SK-N-SH (cell line): ENCODE data around the gene ZNF441. TPM values are rescaled to one million over a fixed set of nuclear protein-coding genes. Genes with fewer than 3 reads are reported as not detected.

Experiments used
- CTCF ChIA-PET: fragments of 300-600, 350-600 bp; formaldehyde crosslinking; extraction: SDS; loops from one replicate; lab custom pipeline; 2021; lab: Yijun Ruan, JAX
- POLR2A ChIA-PET: fragments of 350-600 bp; sonication (Branson Sonifier 250); formaldehyde crosslinking; extraction: SDS; loops from one replicate; lab custom pipeline; 2020; ENCODE audit warnings: antibody characterized with exemption, inconsistent platforms; lab: Yijun Ruan, JAX
- DNase-seq: peaks from one replicate; pipeline ENCODE4 v3.0.0; 2012
- H2AFZ ChIP-seq: fragments of 200-600 bp; sonication (generic); 2 replicates; pipeline ENCODE4 v1.8.1; 2016; ENCODE audit warnings: antibody characterized with exemption, mild to moderate bottlenecking, low read depth
- H3F3A ChIP-seq: fragments of 200-600 bp; sonication (generic); replicated peaks from 2 replicates; pipeline ENCODE3; 2016; ENCODE audit warnings: antibody characterized with exemption, mild to moderate bottlenecking; ENCODE audit not compliant: insufficient read depth
- H3K27ac ChIP-seq, 2 experiments: fragments of 200-500 bp in 1 of 2; fragments of 200-600 bp in 1 of 2; sonication (Bioruptor generic) in 1 of 2; sonication (generic), shearing (Covaris generic) in 1 of 2; 2 replicates each; pipeline versions ENCODE4 v1.5.1 to v1.6.1; 2014 to 2016; ENCODE audit warnings: low read depth in 2 of 2, inconsistent platforms in 1 of 2, low read length in 1 of 2, mild to moderate bottlenecking in 1 of 2, mixed read lengths in 1 of 2
- H3K27me3 ChIP-seq: fragments of 200-600 bp; sonication (generic), shearing (Covaris generic); 2 replicates; pipeline ENCODE4 v1.6.1; 2016; ENCODE audit warnings: mixed run types; ENCODE audit not compliant: insufficient read depth
- H3K36me3 ChIP-seq, 2 experiments: fragments of 200-500 bp in 1 of 2; fragments of 200-600 bp in 1 of 2; sonication (Bioruptor generic) in 1 of 2; sonication (generic) in 1 of 2; replicated peaks in 1 of 2; 2 replicates each; pipeline versions ENCODE3 to v1.5.1; 2014 to 2016; ENCODE audit warnings: low read length in 1 of 2, mild to moderate bottlenecking in 1 of 2; ENCODE audit not compliant: insufficient read depth in 2 of 2, control insufficient read depth in 1 of 2
- H3K4me1 ChIP-seq, 2 experiments: fragments of 200-500 bp in 1 of 2; fragments of 200-600 bp in 1 of 2; sonication (Bioruptor generic) in 1 of 2; sonication (generic), shearing (Covaris generic) in 1 of 2; 2 replicates each; pipeline versions ENCODE4 v1.5.1 to v1.6.1; 2014 to 2016; ENCODE audit warnings: low read depth in 1 of 2, low read length in 1 of 2, mixed run types in 1 of 2; ENCODE audit not compliant: insufficient read depth in 2 of 2, control insufficient read depth in 1 of 2
- H3K4me2 ChIP-seq: fragments of 200-600 bp; sonication (generic), shearing (Covaris generic); 2 replicates; pipeline ENCODE4 v1.6.1; 2017; ENCODE audit warnings: mixed run types
- H3K4me3 ChIP-seq, 2 experiments: fragments of 200-500 bp in 1 of 2; fragments of 200-600 bp in 1 of 2; sonication (Bioruptor generic) in 1 of 2; sonication (generic), shearing (Covaris generic) in 1 of 2; 2 replicates each; pipeline versions ENCODE4 v1.5.1 to v1.8.1; 2014 to 2016; ENCODE audit warnings: low read depth in 2 of 2, inconsistent platforms in 1 of 2, low read length in 1 of 2, mild to moderate bottlenecking in 1 of 2, mixed read lengths in 1 of 2, moderate library complexity in 1 of 2
- H3K79me2 ChIP-seq: fragments of 200-600 bp; sonication (generic); 2 replicates; pipeline ENCODE4 v1.8.1; 2017; ENCODE audit warnings: mild to moderate bottlenecking; ENCODE audit not compliant: insufficient read depth
- H3K9ac ChIP-seq: fragments of 200-600 bp; sonication (generic); 2 replicates; pipeline ENCODE4 v1.6.1; 2017; ENCODE audit warnings: mixed run types
- H3K9me2 ChIP-seq: fragments of 200-600 bp; sonication (generic); 2 replicates; pipeline ENCODE4 v1.6.1; 2017; ENCODE audit warnings: mixed run types
- H3K9me3 ChIP-seq: fragments of 200-600 bp; sonication (generic); 2 replicates; pipeline ENCODE4 v1.6.1; 2017; ENCODE audit warnings: mixed run types, mild to moderate bottlenecking, moderate library complexity
- H4K20me1 ChIP-seq: fragments of 200-600 bp; sonication (generic); 2 replicates; pipeline ENCODE4 v1.6.1; 2017; ENCODE audit warnings: mild to moderate bottlenecking, mixed run types; ENCODE audit not compliant: insufficient read depth
- CHD2 ChIP-seq: fragments of 150-350 bp; IDR thresholded peaks from 2 replicates; pipeline ENCODE4 v1.6.1; 2018; ENCODE audit warnings: low read length; ENCODE audit not compliant: partially characterized antibody
- CTCF ChIP-seq: fragments of 200-600 bp; sonication (generic); IDR thresholded peaks from 2 replicates; pipeline ENCODE4 v1.6.1; 2017; ENCODE audit warnings: antibody characterized with exemption, mild to moderate bottlenecking, moderate library complexity
- ELF1 ChIP-seq: IDR thresholded peaks from 2 replicates; pipeline ENCODE4 v1.4.0; 2012
- EP300 ChIP-seq, 2 experiments: IDR thresholded peaks; 2 replicates each; pipeline versions ENCODE4 v1.4.0 to v1.6.1; 2012; ENCODE audit warnings: borderline replicate concordance in 1 of 2, low read depth in 1 of 2, low read length in 1 of 2
- EZH2phosphoT487 ChIP-seq: fragments of 200-600 bp; sonication (generic); IDR thresholded peaks from 2 replicates; pipeline ENCODE4 v1.6.1; 2017; ENCODE audit warnings: low read depth, mixed run types, mild to moderate bottlenecking, antibody characterized with exemption, moderate library complexity, borderline replicate concordance
- FOSL2 ChIP-seq: IDR thresholded peaks from 2 replicates; pipeline ENCODE4 v1.4.0; 2012; ENCODE audit warnings: low read depth, mild to moderate bottlenecking, moderate library complexity, borderline replicate concordance
- FOXM1 ChIP-seq: IDR thresholded peaks from 2 replicates; pipeline ENCODE4 v1.4.0; 2012; ENCODE audit warnings: low read depth, mild to moderate bottlenecking
- GABPA ChIP-seq: IDR thresholded peaks from 2 replicates; pipeline ENCODE4 v1.4.0; 2012; ENCODE audit warnings: low read depth, mild to moderate bottlenecking
- GATA2 ChIP-seq: sonication (generic); formaldehyde crosslinking; IDR thresholded peaks from 2 replicates; pipeline ENCODE4 v1.5.0; 2020; ENCODE audit warnings: mild to moderate bottlenecking, missing genetic modification reagents
- IRF3 ChIP-seq: fragments of 150-350 bp; IDR thresholded peaks from 2 replicates; pipeline ENCODE4 v1.6.1; 2016; ENCODE audit warnings: mild to moderate bottlenecking, low read depth, low read length
- MAX ChIP-seq: IDR thresholded peaks from 2 replicates; pipeline ENCODE4 v1.4.0; 2012; ENCODE audit warnings: low read depth
- MEF2A ChIP-seq: IDR thresholded peaks from 2 replicates; pipeline ENCODE4 v1.4.0; 2012; ENCODE audit warnings: low read depth, borderline replicate concordance
- NFIC ChIP-seq: IDR thresholded peaks from 2 replicates; pipeline ENCODE4 v1.4.0; 2012; ENCODE audit warnings: borderline replicate concordance
- POLR2AphosphoS5 ChIP-seq: IDR thresholded peaks from 2 replicates; pipeline ENCODE4 v1.6.1; 2012; ENCODE audit warnings: low read depth, low read length
- RAD21 ChIP-seq: IDR thresholded peaks from 2 replicates; pipeline ENCODE4 v1.6.1; 2012; ENCODE audit warnings: mild to moderate bottlenecking, low read length
- RXRA ChIP-seq: IDR thresholded peaks from 2 replicates; pipeline ENCODE4 v1.4.0; 2012; ENCODE audit warnings: low read depth, mild to moderate bottlenecking, borderline replicate concordance
- SIN3A ChIP-seq: IDR thresholded peaks from 2 replicates; pipeline ENCODE4 v1.6.1; 2012; ENCODE audit warnings: low read depth, mild to moderate bottlenecking, low read length, moderate library complexity, borderline replicate concordance
- SMC3 ChIP-seq: IDR thresholded peaks from 2 replicates; pipeline ENCODE4 v1.6.1; 2012; ENCODE audit warnings: low read depth, low read length, improper control_type of control experiment
- TAF1 ChIP-seq: IDR thresholded peaks from 2 replicates; pipeline ENCODE4 v1.6.1; 2012; ENCODE audit warnings: low read depth, mild to moderate bottlenecking, low read length, moderate library complexity, borderline replicate concordance
- TCF12 ChIP-seq: IDR thresholded peaks from 2 replicates; pipeline ENCODE4 v1.4.0; 2012
- TEAD4 ChIP-seq: IDR thresholded peaks from 2 replicates; pipeline ENCODE4 v1.4.0; 2012; ENCODE audit warnings: mild to moderate bottlenecking, borderline replicate concordance; ENCODE audit not compliant: insufficient read depth
- YY1 ChIP-seq: IDR thresholded peaks from 2 replicates; pipeline ENCODE4 v1.4.0; 2012; ENCODE audit warnings: low read depth, mild to moderate bottlenecking
- ZBTB33 ChIP-seq: IDR thresholded peaks from 2 replicates; pipeline ENCODE4 v1.4.0; 2012; ENCODE audit warnings: low read depth, borderline replicate concordance
- WGBS: methylation state at CpG from one replicate; pipeline ENCODE4 v1.1.6; 2017; ENCODE audit warnings: low lambda C conversion rate; 5-methylcytosine and 5-hydroxymethylcytosine counted together
- polyA plus RNA-seq, 3 experiments: library from polyadenylated mRNA; depleted of rRNA; stranded (reverse); fragments of >200 nt; gene quantifications; 2 replicates each; pipeline ENCODE4 v1.2.3, GENCODE V29; 2012
- TF ChIP-seq, protein P1 (sequence below): IDR thresholded peaks from 2 replicates; pipeline ENCODE4 v1.6.1; 2012; ENCODE audit warnings: mild to moderate bottlenecking, low read depth, low read length, moderate library complexity
- TF ChIP-seq, protein P2 (sequence below): IDR thresholded peaks from 2 replicates; pipeline ENCODE4 v1.4.0; 2012; ENCODE audit warnings: low read depth, borderline replicate concordance

Gene ZNF441
- polyA plus RNA-seq, 1 of the 3 experiments (the other 2 are of a cell fraction), result 3.2 TPM

- H4K20me1 ChIP-seq, result no peaks in the 10 kb centered on the region
- no peak overlapping the region for H3K9ac ChIP-seq
- H2AFZ ChIP-seq, result peak overlapping the region; percentile 53; the same call in 1 of the 2 replicates
- H3K27me3 ChIP-seq, result no peaks in the 10 kb centered on the region
- peak overlapping the region; percentile 89; the same call in 1 of the 2 replicates for H3K4me2 ChIP-seq
- CTCF ChIA-PET, result interaction anchor here (0.6 to 8.3 kb wide), 62 partner anchors 10 to 874 kb away, joined by 3 to 94 read pairs (median 4); partner anchors contain the start of genes ZNF20, ZNF433, ZNF439 and ZNF440
- H3K36me3 ChIP-seq, result no peaks in the 10 kb centered on the region
- no peaks in the 10 kb centered on the region for H3K9me3 ChIP-seq
- WGBS, result 15% methylated on average over 8 of the region's 8 CpGs
- POLR2A ChIA-PET, result interaction anchor here (0.6 to 1.6 kb wide), 8 partner anchors 31 to 359 kb away, joined by 3 to 6 read pairs (median 3); partner anchors contain the start of genes ZNF20, ZNF441, ZNF625 and ZNF763
- peak; percentile 86 for DNase-seq
- H3K27ac ChIP-seq, result peak overlapping the region in 1 of 2 experiments; percentile 73; a peak in 2 of 4 replicates
- H3K4me1 ChIP-seq, result peaks cover 0 to 7% of the 10 kb centered on the region in 2 experiments; a peak in 2 of 4 replicates
- H3K79me2 ChIP-seq, result peaks cover 6% of the 10 kb centered on the region; the same call in 1 of the 2 replicates
- no peak overlapping the region; a peak in 1 of 4 replicates for H3K4me3 ChIP-seq
- peaks cover 11% of the 10 kb centered on the region for H3F3A ChIP-seq
- H3K9me2 ChIP-seq, result no peaks in the 10 kb centered on the region
- no peak for TF ChIP-seq FOSL2
- TF ChIP-seq POLR2AphosphoS5, result no peak
- no peak for TF ChIP-seq MAX
- TF ChIP-seq EZH2phosphoT487, result no peak
- no peak for TF ChIP-seq RXRA
- peak; percentile 95 for TF ChIP-seq RAD21
- TF ChIP-seq IRF3, result no peak
- no peak for TF ChIP-seq GABPA
- peak; percentile 61 for TF ChIP-seq SMC3
- TF ChIP-seq FOXM1, result no peak
- TF ChIP-seq TAF1, result no peak; the same call in 1 of the 2 replicates
- peak; percentile 75 for TF ChIP-seq CTCF
- TF ChIP-seq TCF12, result peak; percentile 89
- no peak for TF ChIP-seq NFIC
- TF ChIP-seq ELF1, result no peak
- no peak for TF ChIP-seq YY1
- no peak for TF ChIP-seq EP300 (IDR thresholded peaks at IDR 0.05; ENCODE audit: borderline replicate concordance in 1 of 2, low read depth in 1 of 2, low read length in 1 of 2)
- no peak for TF ChIP-seq SIN3A
- TF ChIP-seq CHD2, result peak; percentile 4
- no peak for TF ChIP-seq GATA2
- TF ChIP-seq, protein P1, sequence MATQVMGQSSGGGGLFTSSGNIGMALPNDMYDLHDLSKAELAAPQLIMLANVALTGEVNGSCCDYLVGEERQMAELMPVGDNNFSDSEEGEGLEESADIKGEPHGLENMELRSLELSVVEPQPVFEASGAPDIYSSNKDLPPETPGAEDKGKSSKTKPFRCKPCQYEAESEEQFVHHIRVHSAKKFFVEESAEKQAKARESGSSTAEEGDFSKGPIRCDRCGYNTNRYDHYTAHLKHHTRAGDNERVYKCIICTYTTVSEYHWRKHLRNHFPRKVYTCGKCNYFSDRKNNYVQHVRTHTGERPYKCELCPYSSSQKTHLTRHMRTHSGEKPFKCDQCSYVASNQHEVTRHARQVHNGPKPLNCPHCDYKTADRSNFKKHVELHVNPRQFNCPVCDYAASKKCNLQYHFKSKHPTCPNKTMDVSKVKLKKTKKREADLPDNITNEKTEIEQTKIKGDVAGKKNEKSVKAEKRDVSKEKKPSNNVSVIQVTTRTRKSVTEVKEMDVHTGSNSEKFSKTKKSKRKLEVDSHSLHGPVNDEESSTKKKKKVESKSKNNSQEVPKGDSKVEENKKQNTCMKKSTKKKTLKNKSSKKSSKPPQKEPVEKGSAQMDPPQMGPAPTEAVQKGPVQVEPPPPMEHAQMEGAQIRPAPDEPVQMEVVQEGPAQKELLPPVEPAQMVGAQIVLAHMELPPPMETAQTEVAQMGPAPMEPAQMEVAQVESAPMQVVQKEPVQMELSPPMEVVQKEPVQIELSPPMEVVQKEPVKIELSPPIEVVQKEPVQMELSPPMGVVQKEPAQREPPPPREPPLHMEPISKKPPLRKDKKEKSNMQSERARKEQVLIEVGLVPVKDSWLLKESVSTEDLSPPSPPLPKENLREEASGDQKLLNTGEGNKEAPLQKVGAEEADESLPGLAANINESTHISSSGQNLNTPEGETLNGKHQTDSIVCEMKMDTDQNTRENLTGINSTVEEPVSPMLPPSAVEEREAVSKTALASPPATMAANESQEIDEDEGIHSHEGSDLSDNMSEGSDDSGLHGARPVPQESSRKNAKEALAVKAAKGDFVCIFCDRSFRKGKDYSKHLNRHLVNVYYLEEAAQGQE, result no peak
- TF ChIP-seq MEF2A, result no peak
- TF ChIP-seq TEAD4, result no peak
- TF ChIP-seq, protein P2, sequence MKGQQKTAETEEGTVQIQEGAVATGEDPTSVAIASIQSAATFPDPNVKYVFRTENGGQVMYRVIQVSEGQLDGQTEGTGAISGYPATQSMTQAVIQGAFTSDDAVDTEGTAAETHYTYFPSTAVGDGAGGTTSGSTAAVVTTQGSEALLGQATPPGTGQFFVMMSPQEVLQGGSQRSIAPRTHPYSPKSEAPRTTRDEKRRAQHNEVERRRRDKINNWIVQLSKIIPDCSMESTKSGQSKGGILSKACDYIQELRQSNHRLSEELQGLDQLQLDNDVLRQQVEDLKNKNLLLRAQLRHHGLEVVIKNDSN, result no peak
- TF ChIP-seq ZBTB33, result no peak
These were observed 30.7 kb downstream of the ZNF441 start for GRCh38 chr19:11797491-11797890.
